Hematopoietic multipotent progenitor cell (in vitro differentiated cells): ENCODE results near the gene KRTAP5-6. TPM values are rescaled to one million over a fixed set of nuclear protein-coding genes. Genes with fewer than 3 reads are reported as not detected.

ENCODE experiments used
- DNase-seq, 3 donors: peaks; one replicate each; pipeline ENCODE4 v3.0.0-alpha.2; 2011 to 2015; ENCODE audit warnings: low read depth in 2 of 3, low spot score in 2 of 3
- total RNA-seq: library from RNA; depleted of rRNA; stranded (reverse); fragments of >200 nt; gene quantifications from one replicate; pipeline ENCODE4 v1.2.3, GENCODE V29; 2012

Gene KRTAP5-6, protein sequence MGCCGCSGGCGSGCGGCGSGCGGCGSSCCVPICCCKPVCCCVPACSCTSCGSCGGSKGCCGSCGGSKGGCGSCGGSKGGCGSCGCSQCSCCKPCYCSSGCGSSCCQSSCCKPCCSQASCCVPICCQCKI
- total RNA-seq = not detected

DNA sequence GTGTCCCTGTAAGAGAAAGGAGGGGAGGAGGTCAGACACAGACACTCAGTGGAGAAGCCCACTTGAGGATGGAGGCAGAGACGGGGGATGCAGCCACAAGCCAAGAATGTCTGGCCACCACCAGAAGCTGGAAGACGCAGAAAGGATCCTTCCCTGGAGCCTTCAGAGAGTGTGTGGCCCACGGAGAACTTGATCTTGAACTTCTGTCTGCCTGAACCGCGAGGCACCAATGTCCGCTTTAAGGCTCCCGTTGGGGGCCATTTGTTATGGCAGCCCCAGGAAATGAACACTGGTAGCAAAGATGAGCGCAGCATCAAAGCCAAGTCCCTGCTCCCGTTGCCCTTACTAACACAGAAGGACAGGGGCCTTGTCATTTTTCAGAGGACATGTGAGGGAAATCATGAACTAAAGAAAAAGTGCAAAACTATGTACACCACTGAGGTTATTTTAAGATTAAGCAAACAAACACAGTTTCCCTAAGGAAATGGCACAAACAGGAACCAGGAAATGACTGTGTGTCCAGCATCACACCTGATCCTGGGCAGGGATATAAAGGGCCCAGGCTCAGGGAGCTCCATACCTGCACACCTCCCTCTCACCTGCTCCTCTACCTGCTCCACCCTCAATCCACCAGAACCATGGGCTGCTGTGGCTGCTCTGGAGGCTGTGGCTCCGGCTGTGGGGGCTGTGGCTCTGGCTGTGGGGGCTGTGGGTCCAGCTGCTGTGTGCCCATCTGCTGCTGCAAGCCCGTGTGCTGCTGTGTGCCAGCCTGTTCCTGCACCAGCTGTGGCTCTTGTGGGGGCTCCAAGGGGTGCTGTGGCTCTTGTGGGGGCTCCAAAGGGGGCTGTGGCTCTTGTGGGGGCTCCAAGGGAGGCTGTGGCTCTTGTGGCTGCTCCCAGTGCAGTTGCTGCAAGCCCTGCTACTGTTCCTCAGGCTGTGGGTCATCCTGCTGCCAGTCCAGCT is at the start of gene KRTAP5-6:
TSS of gene KRTAP5-6 (plus strand) at position 588 of the 963 bp plus-strand sequence. CDS start at position 639, 51 bp downstream.
- no peak for DNase-seq

DNA sequence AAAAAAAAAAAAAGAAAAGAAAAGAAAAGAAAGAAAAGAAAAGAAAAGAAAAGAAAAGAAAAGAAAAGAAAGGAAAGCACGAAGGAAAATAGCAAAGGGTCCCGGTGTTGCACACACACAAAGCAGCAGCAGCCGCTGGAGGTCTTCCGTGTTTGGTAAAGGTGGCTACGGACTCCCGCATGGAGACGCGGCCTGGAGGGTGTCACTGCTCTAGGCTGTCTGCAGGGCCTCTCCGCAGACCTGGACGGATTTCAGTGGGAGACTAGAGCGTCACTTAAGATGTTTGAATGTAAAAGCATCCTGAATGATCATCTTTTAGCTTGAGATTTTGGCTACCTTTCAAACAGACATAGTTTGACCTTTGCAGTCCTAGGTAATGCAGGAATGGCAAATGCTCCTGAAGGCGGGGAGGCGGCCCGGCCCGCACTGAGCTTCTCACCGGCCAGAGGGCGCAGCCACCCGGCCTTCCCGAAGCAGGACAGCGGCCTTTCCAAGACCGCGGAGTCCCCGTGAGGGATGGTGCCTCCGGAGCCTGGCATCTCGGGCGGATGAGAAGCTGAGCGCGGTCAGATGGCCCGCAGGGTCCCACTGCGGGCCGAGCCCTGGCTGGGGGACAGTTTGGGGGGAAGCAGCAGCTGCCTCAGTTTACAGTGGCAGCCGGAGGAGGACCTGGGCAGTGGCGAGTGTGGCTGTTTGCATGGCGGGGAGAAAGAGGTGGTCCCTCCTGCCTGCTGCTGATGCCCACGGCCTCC is 48.9 kb upstream of the KRTAP5-6 start:
- DNase-seq = no peak

DNA sequence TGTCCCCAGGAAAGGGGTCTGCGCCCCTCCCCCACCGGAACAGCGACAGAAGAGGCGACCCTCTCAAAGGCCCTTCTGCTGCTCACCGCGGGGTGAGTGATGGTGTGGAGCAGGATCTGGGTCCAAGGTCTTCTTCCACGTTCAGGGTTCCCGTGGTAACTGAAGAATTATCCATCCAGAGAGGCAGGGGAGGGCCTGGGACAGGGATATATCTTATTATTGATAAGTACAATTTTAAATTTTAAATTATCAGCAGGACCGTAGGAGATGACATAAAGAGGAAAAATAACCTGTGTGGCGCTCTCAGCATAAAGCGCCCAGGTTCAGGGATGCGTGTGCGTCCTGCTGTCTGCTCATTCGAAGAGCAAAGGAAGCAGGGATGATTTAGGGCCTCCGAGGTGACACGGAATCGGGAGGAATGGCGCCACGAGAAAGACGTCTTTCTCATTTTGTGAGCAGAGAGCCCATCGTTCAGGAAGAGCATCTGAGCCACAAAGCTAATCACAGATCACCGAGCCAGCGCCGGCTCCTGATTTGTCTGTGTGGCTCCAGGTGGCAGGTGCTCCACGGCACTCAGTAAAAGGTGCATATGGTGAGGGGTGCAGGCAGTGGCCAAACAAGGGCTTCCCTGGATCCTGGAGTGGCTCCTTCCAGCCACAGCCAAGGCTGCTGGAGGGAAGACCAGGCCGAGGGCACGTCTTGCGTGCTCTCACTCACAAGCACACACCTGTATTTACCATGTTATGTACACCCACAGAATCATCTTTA is 48.2 kb upstream of the KRTAP5-6 start:
- DNase-seq = no peak

DNA sequence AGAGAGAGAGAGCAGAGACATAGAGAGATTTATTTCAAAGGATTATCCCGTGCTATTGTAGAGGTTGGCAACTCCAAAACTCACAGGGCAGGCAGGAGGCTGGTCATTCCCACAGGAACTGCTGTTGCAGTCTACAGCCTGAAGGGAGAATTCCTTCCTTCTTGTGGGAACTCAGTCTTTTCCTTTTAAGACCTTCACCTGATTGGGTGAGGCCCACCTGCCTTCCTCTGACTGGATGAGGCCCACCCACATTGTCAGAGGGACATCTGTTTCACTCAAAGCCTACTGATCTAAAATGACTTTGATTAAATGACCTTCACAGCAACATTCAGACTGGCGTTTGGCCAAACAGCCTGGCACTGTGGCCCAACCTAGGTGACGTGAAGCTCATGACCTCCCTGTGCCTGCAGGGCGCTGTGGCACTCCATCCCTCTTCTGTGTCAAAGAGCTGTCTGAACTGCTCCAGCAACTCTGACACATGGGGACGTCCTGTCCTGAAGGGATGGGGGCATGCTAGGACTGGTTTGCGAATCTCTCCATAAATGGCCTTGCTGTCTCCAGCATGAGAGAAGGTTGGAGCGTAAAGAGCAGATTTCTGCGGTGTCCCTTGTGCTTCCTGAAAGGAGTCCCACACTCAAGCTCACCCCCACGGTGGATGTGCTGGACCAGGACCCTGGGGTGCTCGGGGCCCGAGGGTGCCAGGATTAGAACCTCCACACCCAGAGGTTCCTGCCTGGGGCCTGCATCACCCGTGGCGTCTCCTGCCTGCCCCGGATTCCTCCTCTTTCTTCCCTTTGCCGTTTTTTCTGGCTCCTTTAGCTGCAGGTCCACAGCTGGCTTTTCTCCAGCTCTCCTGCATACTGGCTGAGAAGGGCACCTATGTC is 46.7 kb upstream of the KRTAP5-6 start:
- no peak for DNase-seq

DNA sequence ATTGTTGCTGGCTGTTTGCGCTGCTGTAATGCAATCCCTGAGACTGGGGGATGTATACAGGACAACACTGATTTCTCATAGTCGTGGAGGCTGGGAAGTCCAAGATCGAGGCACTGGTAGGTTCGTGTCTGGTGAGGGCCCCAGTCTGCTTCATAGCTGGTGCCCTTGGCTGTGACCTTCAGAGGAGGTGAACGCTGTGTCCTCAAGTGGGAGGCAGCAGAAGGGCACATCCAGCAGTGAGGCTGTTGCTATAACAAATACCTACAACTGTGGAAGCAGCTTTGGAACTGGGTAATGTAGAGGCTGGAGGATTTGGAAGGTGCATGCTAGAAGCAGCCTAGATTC is 46.1 kb upstream of the KRTAP5-6 start:
- DNase-seq = no peak

DNA sequence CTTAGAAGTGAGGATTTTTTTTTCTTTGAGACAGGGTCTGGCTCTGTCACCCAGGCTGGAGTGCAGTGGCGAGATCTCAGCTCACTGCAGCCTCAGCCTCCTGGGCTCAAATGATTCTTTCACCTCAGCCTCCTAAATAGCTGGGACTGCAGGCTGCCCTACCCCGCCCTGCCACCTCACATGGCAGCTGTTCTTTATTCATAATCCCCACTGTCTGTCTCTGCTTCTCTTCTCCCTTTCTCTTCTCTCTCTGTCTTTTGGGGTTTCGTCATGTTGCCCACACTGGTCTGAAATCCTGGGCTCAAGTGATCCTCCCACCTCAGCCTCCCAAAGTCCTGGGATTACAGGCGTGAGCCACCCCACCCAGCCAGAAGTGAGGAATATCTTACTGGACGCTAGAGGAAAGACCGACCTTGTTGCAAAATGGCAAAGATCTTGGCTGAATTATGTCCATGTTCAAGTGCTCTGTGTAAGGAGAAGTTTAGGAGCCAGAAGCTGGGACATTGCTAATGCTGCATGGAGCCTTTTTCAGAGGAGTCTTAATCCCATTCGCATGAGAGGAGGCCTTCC is 45.5 kb upstream of the KRTAP5-6 start:
- no peak for DNase-seq

DNA sequence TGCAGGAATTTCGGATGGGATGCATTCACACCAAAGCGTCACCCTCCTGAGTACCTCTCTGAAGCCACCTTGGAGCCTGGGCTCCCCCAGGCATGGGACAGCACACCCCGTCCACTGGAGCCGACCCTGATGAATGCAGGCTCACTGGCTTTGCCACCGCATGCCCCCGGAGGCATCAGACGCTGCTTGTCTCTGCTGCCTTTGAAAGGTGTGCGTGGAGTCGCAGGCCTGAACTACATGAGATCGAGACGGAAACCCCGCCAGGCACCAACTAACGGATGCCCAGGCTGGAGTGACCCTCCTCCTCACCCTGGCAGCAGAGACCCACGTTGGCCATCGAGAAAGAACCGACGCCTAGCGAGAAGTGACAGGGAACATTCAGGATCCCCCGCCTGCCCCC is 45.0 kb upstream of the KRTAP5-6 start:
- DNase-seq = no peak

DNA sequence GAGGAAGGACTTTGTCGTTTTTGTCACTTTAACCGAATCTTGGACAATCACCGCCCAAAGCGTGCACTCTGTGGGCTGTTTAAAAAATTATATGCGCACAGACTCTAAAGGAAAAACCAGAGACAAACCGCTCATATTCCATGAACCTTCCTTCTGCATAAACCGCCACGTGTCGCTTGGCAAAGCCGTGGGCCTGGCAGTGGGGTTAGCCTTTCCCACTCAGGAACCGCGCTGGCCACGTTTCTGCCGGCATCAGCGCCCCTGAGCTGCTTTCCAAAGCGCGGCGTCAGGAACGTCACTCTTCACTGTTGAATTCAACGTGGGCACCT is 44.6 kb upstream of the KRTAP5-6 start:
- DNase-seq = no peak

DNA sequence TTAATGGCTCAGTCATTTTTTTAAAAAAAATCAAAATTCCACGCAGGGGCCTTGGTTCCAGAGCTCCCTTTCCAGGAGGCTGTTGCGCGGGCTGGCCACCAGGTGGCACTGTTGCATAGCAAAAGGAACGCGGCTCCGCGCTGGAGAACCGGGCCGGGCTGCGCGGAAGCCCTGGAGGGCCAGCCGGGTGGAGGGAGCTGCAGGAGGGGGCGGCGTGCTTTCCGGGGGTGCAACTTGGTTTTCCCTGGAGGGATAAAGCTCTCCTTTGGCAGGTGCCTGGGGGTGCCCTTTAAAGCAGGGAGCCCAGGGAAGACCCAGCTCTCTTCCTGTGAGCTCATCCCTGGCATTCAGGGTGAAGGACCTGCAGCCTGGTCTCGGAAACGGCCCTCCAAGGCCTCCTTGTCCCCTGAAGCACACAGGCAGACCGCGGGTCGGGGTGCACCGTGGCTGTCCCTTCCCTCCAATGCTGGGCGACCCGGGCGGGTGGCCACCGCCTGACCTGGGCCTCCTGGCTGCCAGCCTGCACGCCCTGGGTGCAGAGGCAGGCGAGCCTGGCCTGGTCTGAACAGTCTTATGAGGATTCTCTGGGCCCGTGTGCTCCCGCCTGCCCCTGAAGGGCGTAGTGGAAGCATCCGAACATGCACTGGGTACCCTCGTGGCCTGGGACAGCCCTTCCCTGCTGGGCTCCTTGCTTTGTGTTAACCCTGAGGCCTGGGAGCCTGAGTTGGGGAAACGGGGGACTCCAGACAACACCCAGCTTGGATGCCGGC is 44.0 kb upstream of the KRTAP5-6 start:
- peak; percentile 55 to 67 (median 58) for DNase-seq

DNA sequence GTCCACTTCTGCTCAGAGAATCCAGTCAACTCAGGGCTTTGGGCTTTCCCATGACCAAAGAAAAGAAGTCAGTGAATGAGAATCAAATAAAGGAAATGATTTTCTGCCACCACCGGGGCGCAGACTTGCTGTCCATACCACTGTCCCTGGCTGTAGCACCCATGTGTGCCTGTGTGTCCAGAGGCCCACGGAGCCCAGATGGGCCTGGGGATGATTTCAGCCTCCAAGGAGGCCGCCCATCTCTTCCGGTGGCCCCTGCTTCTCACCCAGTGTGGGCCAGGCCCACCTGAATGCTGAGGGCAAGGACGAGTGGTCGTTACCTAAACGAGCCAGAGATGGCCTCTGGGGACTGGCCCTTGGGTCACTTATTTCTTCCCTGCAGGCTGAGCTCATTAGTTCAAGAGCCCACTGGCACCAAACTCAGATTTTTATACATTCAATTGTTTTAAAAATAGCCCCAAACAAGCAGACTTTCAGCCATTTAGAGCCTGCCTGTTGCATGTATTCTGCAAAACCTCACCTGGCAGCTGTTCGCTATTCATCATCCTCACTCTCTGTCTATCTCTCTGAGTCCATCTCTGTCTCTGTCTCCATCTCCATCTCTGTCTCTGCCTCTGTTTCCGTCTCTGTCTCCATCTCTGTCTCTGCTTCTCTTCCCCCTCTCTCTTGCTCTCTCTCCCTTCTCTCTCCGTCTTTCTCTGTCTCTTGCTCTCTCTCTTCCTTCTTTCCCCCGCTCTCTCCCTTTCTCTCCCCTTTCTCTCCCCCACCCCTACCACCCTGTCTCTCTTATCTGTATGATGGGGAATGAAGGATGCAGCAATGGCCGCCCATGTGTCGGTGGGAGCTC is 43.2 kb upstream of the KRTAP5-6 start:
- DNase-seq = no peak

DNA sequence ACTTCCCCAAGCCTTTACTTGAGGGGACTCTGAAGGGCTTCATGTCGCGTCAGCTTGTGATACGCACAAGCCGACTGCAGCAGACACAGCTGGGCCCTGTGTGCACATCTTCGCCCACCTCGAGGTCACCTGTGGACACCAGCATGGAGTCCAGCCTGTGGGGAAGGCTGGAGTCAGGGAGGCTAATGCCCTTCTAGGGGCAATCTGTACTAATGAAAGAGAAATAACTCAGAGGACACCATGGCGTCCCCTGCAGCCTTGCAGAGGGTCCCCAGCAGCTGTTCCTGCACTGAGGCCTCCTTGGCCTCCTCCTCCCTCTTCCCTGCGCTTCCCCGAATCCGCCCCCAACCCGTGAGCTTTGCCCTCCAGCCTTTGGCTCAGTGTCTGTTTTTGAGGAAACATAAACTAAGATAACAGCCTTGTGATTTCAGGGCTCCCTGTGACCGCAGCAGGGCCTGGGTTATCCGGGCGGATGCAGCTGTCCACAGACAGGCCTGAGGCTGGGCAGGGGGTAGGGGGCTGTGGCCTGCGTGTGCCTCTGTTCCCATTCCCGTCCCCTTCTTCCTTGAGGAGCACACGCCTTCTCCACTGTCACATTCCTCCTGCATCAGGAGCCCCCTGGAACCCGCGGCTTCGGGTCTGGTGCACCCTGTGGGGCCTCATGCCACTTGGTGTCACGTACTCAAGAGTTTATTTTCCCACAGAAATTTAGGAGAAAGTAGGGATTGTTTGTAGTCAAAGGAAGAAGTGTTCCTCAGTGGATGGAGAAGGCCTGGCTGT is 42.4 kb upstream of the KRTAP5-6 start:
- DNase-seq = peak in 2 of 3 donors; percentile 81 to 89

DNA sequence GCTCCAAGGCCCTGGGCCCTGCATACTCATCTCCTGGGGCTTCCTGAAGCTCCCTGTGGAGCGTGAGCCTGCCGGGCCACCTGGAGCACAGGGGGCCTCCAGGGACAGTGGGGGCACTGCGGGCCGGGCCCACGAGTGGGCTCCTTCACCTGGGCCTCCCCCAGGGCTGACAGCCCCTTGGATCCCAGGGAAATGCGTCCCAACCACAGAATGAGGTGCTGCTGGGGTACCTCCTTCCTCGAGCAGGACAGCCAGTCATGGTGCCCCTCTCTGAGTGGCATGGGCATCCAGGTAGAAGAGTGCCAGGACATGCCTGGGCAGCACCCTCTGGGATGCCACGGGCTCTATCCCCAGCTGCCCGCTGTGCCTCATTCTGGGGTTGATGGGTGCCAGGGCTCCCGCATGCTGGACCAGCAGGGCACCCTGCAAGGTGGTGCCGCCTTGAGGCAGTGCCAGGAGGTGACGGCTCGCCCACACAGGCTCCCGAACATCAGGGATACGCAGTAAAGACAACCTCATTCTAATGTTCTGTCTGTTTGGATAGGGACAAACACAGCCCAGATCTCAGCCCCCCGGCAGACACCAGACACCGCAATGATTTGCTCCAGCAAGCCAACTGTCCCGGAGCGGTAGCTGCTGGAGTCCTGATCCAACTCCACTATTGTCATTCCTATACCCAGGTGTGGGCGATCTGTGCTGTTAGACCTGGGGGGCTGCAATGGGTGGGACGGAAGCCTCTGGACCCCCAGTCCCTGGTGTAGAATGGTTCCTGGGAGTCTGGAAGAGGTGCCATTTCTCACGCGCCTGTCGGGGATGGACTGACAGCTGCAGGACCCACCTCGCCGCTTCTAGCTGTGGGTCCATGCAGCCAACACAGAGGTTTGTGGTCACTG is 41.6 kb upstream of the KRTAP5-6 start:
- DNase-seq = no peak

DNA sequence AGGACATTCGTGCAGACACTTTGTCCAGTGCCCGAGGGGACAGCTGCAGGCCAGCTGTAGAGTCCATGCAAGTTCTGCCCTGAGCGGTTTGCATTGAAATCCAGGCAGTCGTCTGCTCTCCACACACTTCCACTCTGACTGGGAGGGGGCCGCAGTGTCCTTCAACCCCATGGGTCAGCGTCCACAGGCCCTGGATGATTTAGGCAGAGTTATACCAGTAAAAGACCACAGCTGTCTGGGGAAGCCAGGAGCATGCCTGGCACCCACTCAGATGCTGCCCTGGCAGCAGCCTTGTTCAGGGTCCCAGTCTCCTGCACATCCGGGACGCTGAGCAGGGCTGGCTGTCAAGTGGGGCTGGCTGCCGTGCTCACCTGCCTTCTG is 40.9 kb upstream of the KRTAP5-6 start:
- DNase-seq = no peak

DNA sequence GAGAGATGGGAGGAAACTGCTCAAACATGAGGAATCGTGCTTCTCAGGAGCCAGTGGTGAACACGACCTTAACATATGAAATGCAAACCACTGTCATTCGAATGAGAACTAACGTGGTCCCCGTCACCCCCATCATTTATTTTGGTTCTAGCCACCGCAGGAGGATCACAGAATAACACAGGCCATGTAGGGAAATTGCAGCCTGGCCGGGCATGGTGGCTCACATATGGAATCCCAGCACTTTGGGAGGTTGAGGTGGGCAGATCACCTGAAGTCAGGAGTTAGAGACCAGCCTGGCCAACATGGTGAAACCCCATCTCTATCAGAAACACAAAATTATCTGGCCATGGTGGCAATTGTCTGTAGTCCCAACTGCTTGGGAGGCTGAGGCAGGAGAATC is 40.3 kb upstream of the KRTAP5-6 start:
- no peak for DNase-seq

DNA sequence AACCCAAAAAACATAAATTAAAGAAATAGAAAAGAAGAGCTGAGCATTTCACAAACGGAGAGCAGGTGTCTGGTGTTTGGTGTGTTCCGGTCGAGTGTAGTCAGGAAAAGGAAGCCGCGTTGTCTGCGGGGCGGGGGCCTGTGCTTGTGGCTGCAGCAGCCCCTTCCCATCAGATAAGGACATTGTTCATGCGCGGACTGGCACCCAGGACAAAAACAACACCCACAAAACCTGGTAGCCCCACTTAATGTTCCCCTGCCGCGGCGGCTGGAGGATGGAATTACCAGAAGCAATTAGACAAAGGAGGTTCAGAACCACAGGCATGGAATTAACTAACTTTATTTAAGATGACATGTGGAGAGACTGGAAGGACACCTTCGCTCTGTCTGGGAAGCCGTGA is 37.5 kb upstream of the KRTAP5-6 start:
- peak in 2 of 3 donors; percentile 31 to 41 for DNase-seq
